GM23338 (cell line): ENCODE results near the gene SNRPD3.
"Not testable (repeated sequence)": the region's sequence is repeated elsewhere in the genome, so short reads cannot be mapped to it uniquely, and the experiment has no call there.

Source experiments
- CREB1 ChIP-seq: fragments of 250-450 bp; sonication (Bioruptor Pico); IDR thresholded peaks from 2 replicates; pipeline ENCODE4 v1.5.0; 2020; ENCODE audit warnings: low read depth, mild to moderate bottlenecking, moderate library complexity
- CTCF ChIP-seq, 2 experiments: fragments of 200-600 bp in 1 of 2; sonication (generic) in 1 of 2; conservative IDR thresholded peaks; 2 replicates each; pipeline versions ENCODE4 v1.5.1 to v1.6.1; 2016 to 2017; ENCODE audit warnings: antibody characterized with exemption in 2 of 2, low read depth in 2 of 2, mild to moderate bottlenecking in 2 of 2, moderate library complexity in 1 of 2
- ETS1 ChIP-seq: IDR thresholded peaks from 2 replicates; pipeline ENCODE4 v1.6.1; 2016; ENCODE audit warnings: antibody characterized with exemption
- EZH2 ChIP-seq: fragments of 200-600 bp; sonication (generic); IDR thresholded peaks from one replicate; pipeline ENCODE4 v1.8.0; 2017; ENCODE audit warnings: antibody characterized with exemption, mild to moderate bottlenecking, low read depth; ENCODE audit not compliant: unreplicated experiment
- EZH2phosphoT487 ChIP-seq: fragments of 200-600 bp; sonication (generic); IDR thresholded peaks from one replicate; pipeline ENCODE4 v1.8.1; 2018; ENCODE audit warnings: antibody characterized with exemption; ENCODE audit not compliant: unreplicated experiment
- NANOG ChIP-seq: IDR thresholded peaks from 2 replicates; pipeline ENCODE4 v1.6.1; 2016; ENCODE audit warnings: antibody characterized with exemption, borderline replicate concordance
- POLR2AphosphoS5 ChIP-seq: IDR thresholded peaks from 2 replicates; pipeline ENCODE4 v1.6.1; 2016; ENCODE audit warnings: antibody characterized with exemption, low read depth
- REST ChIP-seq: IDR thresholded peaks from one replicate; pipeline ENCODE4 v1.6.1; 2018; ENCODE audit warnings: antibody characterized with exemption; ENCODE audit not compliant: unreplicated experiment
- STAT1 ChIP-seq: IDR thresholded peaks from one replicate; pipeline ENCODE4 v1.6.1; 2016; ENCODE audit warnings: antibody characterized with exemption; ENCODE audit not compliant: unreplicated experiment

- TF ChIP-seq CTCF (conservative IDR thresholded peaks at IDR 0.05; ENCODE audit: low read depth in 2 of 2); POLR2AphosphoS5; EZH2phosphoT487; STAT1; EZH2; CREB1 (CRISPR knock-in tag); REST; ETS1; NANOG: not testable (repeated sequence)
Measured at GRCh38 chr22:24609888-24610287, 54.1 kb downstream of the SNRPD3 start.
